Panc1 (cell line): Measurements from ENCODE around the gene USP14.

Experiments
- CTCF ChIP-seq: fragments of 450-650 bp; IDR thresholded peaks from 2 replicates; pipeline ENCODE4 v1.5.1; 2017; ENCODE audit warnings: mild to moderate bottlenecking
- POLR2AphosphoS5 ChIP-seq: IDR thresholded peaks from 2 replicates; pipeline ENCODE4 v1.6.1; 2012; ENCODE audit warnings: mild to moderate bottlenecking, low read depth, low read length, moderate library complexity
- REST ChIP-seq, 2 experiments: IDR thresholded peaks; 2 replicates each; pipeline ENCODE4 v1.6.1; 2011 to 2012; ENCODE audit warnings: low read depth in 2 of 2, control low read depth in 1 of 2, low read length in 1 of 2, mild to moderate bottlenecking in 1 of 2, moderate library complexity in 1 of 2; ENCODE audit not compliant: insufficient read depth in 1 of 2
- SIN3A ChIP-seq: IDR thresholded peaks from 2 replicates; pipeline ENCODE4 v1.6.1; 2012; ENCODE audit warnings: low read depth, mild to moderate bottlenecking, low read length, moderate library complexity, borderline replicate concordance; ENCODE audit not compliant: insufficient read depth
- TCF7L2 ChIP-seq: IDR thresholded peaks from 2 replicates; pipeline ENCODE4 v1.6.1; 2011; ENCODE audit warnings: mild to moderate bottlenecking, low read depth, low read length, inconsistent platforms

GRCh38 chr18:192801-193200, 34.4 kb downstream of the USP14 start:
- no peak for TF ChIP-seq SIN3A
- TF ChIP-seq CTCF = no peak
- TF ChIP-seq POLR2AphosphoS5 = no peak
- TF ChIP-seq REST (IDR thresholded peaks at IDR 0.05; ENCODE audit: insufficient read depth in 1 of 2, low read depth in 2 of 2, low read length in 1 of 2) = no peak
- TF ChIP-seq TCF7L2 = no peak
